GM20000 (cell line): ENCODE measurements around the gene TRMT44.

Experiments used
- DNase-seq: peaks from one replicate; pipeline ENCODE4 v3.0.0; 2012; ENCODE audit warnings: low spot score
- CTCF ChIP-seq: IDR thresholded peaks from 2 replicates; pipeline ENCODE4 v1.5.1; 2012; ENCODE audit warnings: mild to moderate bottlenecking, control low read depth; ENCODE audit errors: extremely low read depth, missing control alignments

The TRMT44 gene

DNA sequence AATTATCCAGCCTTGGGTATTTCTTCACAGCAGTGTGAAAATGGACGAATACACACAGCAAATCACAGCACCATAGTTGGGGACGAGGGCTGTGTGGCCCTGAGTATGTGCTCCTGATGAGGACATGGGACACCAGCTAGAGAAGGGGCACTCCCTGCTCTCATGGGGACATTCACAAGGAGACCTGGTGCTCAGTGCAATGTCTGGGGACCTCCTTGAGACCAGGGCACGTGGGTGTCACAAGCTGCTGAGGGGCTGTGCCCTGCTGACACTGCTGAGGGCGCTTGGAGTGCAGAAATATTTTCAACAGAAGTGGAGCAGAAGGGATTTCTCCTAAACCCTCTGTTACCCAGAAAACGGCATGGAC, 65.4 kb downstream of the TRMT44 start:
- no peak for DNase-seq
- no peak for TF ChIP-seq CTCF

GRCh38 chr4:8506373-8507195, 66.0 kb downstream of the TRMT44 start:
- TF ChIP-seq CTCF = no peak
- no peak for DNase-seq

DNA sequence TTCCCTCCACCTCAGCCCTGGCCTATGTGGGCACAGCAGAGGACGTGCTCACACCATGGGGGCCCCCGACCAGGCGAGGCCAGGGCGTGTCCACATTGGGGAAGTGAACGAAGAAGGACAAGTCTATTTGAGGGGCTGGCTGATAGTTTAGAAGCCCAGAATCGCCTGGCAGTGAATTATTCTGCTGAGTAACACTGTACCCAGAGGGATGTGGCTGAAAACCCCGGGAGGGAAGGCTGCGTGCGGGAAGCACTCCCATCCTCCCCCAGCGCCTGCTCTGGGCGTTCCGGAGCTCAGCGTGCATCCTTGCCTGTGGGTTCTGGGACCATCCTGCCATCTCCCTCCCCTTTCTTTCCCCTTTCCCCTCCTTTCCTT, 66.6 kb downstream of the TRMT44 start:
- DNase-seq = no peak
- TF ChIP-seq CTCF = no peak

- no peak for TF ChIP-seq CTCF
- no peak for DNase-seq
Observed at GRCh38 chr4:8507624-8508023, 67.0 kb downstream of the TRMT44 start.

DNA sequence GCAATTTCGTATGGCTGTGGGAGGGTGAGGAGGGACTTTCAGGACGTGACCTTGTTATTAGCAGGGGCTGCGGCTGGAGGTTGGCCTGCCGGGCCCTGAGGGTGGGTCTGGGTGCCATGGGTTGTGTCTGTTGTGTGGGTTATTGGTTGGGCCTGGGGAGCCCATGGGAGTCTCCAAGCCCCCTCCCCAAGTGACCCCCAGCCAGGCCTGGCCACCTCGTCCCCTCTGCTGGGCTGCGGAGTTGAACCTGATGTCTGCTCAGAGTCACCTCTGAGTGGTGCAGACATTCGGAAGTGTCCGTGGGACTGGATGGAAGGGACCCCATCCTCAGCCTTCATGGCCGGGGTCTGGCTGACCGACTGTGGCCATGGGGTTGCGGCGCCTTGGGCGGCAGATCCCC, 67.7 kb downstream of the TRMT44 start:
- no peak for TF ChIP-seq CTCF
- DNase-seq = no peak

DNA sequence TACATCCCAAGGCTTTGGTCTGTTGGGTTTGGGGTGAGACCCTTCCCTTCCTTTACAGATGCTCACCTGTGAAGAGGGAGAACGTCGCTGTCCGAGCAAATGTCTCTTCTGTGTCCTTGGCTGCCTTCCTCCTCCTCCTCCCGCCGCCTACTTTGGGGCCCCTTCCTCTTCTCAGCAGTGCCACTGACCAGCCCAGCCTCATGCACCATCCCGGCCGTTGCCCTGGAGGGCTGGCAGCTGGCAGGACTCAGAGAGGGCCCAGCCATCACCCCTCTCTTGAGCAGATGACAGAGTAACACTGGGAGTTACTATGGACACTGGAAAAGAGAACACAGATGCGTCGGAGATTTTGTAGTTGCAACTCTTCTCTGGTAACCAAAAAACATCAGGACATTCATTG, 68.2 kb downstream of the TRMT44 start:
- no peak for DNase-seq
- no peak for TF ChIP-seq CTCF

GRCh38 chr4:8509311-8509950, 68.9 kb downstream of the TRMT44 start:
- DNase-seq = no peak
- TF ChIP-seq CTCF = no peak
